D341Med (cell line): ENCODE results near the gene EFHD2.
"Not testable (repeated sequence)": the region's sequence is repeated elsewhere in the genome, so short reads cannot be mapped to it uniquely, and the experiment has no call there.

Experiments
- DNase-seq: peaks from one replicate; pipeline ENCODE4 v3.0.0; 2012; ENCODE audit warnings: low spot score

The EFHD2 gene

GRCh38 chr1:15412175-15412800 lies 2.6 kb downstream of the EFHD2 start:
- no peak for DNase-seq

DNA sequence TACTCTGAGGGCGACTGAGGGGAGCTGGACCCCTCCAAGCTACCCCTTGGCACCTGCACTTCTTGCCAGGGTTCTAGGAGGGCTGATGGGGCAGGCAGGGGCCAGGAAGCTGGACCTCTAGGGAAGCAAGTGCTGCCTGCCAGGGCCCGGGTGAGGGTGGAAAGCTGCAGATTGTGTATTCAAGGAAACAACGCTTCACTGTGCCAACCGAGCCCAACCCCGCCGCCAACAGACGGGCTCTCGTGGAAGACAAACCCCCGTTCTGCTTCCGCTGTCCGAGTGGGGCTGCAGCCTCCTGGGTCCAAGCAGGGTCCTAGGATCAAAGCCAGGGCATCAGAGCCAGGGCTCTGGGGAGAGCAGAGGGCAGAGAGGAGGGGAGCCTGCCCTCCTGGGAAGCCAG lies 3.2 kb downstream of the EFHD2 start:
- DNase-seq: no peak

GRCh38 chr1:15413563-15414444 lies 4.1 kb downstream of the EFHD2 start:
- no peak for DNase-seq

GRCh38 chr1:15414445-15414983 lies 4.8 kb downstream of the EFHD2 start:
- DNase-seq: no peak

GRCh38 chr1:15417059-15417934 lies 7.6 kb downstream of the EFHD2 start:
- peak; percentile 65 for DNase-seq

- DNase-seq: no peak
These were observed 9.3 kb downstream of the EFHD2 start for GRCh38 chr1:15418806-15419515.

DNA sequence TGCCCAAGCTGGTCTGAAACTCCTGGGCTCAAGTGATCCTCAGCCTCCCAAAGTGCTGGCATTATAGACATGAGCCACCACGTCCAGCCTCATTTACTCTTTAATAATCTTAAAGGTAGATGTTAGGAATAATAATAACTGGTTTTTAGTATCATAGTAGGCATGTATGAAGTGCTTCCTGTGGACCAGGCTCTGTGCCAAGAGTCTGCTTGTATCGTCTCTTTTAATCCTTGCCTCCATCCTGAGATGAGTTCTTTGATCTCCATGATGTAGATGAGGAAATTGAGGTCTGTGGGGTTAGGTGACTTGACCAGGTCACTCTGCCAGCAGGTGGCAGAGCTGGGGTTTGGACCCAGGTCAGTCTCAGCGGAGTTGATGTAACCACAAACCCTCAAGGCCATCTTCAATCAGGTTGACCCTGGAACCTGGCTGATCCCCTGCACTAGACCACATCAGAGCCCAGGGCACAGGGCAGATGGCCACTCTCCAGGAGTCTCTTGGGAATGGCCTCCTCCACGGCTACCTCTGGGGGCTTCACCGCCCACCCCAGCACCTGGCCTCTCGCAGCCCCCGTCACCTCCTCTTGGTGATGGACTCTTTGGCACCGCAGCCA lies 11.3 kb downstream of the EFHD2 start:
- no peak for DNase-seq

GRCh38 chr1:15422871-15423270 lies 13.2 kb downstream of the EFHD2 start:
- no peak for DNase-seq

GRCh38 chr1:15423355-15424077 lies 13.8 kb downstream of the EFHD2 start:
- DNase-seq: no peak

- no peak for DNase-seq
These were observed 14.5 kb downstream of the EFHD2 start for GRCh38 chr1:15424146-15424667.

DNA sequence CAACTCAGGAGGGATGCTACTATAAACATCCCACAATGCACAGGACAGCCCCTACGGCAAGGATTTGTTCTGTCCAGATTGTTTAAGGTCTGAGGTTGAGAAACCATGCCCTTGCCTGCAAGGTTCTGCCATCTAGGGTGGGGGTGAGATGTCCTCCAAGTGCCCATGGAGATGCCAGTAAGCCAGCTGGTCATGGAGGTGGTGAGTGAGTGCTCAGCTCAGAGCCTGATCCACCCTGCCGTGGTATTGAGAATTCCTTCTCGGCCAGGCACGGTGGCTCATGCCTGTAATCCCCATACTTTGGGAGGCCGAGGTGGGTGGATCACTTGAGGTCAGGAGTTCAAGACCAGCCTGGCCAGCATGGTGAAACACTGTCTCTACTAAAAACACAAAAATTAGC lies 15.3 kb downstream of the EFHD2 start:
- DNase-seq: no peak

DNA sequence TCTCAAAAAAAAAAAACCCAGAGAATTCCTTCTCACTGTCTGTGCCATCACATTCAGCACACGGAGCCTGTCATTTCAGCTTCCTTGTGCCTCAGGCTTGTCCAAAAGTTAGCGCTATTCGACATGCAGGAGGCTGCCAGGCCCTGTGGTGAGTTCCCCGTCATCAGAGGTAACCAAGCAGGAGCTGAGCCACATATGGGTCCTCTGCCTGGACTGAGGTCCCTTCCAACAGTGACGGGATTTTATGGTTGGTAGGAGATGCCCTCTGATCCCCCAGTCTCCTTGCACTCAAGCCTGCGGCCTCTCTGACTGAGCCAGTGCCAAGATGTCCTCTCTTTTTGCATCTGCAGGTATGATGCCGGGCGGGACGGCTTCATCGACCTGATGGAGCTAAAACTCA lies 15.8 kb downstream of the EFHD2 start:
- no peak for DNase-seq

DNA sequence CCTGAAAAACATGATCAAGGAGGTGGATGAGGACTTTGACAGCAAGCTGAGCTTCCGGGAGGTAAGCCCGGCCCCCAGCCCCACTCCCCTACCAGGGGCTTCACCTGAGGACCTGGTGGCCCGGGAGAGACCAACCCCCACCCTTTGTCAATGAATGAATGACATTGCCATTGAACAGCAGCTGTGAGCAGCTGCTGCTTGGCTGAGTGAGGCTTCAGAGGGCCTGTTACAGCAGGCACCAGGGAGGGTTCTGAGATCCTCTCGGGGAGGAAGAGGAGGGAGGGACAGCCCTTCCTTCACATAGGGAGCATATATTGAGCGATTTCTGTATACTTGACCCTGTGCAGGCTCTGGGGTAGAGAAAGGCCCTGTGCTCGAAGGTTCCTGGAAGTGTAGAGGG lies 16.3 kb downstream of the EFHD2 start:
- DNase-seq: no peak

DNA sequence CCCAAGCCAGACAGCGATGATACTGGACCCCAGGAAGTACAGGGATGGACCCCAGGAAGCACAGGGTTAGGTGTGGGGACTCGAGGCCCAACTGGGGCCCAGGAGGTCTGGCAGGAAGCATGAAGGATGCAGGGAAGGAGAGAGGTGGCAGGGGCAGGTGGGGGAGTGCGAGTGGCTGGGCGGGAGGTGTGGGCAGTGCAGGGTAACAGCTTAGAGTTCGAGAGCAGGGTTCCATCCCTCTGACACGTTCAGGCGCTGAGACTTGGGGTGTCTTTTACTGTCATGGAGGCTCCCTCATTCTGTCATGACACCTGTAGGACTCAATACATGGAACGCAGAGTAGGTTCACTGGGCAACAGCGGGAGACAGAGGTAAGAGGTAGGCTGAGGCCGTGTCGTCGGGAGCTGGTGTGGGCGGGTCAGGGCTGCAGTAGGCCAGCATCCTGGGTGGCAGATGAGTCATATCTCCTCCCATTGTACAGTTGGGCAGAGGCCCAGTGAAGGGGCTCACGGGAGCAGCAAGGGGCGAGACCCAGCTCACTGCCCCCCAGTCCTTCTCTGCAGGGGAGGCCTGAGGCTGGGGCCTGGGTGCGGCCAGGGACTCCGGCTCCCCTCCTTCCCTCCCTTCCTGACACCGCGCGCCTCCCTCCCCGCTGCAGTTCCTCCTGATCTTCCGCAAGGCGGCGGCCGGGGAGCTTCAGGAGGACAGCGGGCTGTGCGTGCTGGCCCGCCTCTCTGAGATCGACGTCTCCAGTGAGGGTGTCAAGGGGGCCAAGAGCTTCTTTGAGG lies 17.0 kb downstream of the EFHD2 start:
- no peak for DNase-seq

- DNase-seq: no peak
These were observed 17.6 kb downstream of the EFHD2 start for GRCh38 chr1:15427280-15427666.

DNA sequence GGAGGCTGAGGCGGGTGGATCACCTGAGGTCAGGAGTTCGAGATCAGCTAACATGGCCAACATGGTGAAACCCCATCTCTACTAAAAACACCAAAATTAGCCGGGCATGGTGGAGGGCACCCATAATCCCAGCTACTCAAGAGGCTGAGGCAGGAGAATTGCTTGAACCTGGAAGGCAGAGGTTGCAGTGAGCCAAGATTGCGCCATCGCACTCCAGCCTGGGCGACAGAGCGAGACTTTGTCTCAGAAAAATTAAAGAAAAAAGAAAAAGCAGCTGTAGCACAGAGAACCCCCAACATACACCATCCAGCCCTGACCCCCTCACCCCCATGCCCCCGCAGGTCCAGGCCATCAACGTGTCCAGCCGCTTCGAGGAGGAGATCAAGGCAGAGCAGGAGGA lies 18.6 kb downstream of the EFHD2 start:
- not testable (repeated sequence) for DNase-seq

DNA sequence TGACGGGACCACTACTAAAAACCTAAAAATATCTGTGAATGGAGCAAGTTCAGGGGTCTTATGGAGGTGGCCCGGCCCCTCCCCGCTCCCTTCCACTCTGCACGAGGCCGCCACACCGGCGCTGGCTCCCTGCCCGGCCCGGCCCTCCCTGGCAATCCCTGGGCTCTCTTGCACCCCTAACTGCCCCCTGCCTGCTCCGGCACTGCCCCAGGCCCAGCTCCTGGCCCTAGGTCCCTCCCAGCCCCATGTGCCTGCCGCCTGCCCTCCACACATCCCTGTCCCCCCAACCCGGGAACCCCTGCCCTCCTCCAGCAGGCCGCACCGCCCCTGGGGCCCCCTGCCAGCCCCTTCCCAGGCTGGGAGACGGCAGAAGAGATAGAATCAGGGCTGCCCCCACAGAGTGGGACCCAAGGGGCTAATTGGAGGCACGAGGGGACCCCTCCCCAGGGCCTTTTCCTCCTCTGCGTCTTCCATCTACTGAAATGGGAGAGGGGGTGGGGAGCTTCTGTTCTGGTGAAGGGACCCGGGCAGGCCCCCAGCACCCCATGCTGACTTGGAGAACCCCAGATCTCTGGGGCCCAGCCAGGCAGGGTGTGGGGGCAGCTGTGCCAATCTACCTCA lies 19.2 kb downstream of the EFHD2 start:
- DNase-seq: no peak

DNA sequence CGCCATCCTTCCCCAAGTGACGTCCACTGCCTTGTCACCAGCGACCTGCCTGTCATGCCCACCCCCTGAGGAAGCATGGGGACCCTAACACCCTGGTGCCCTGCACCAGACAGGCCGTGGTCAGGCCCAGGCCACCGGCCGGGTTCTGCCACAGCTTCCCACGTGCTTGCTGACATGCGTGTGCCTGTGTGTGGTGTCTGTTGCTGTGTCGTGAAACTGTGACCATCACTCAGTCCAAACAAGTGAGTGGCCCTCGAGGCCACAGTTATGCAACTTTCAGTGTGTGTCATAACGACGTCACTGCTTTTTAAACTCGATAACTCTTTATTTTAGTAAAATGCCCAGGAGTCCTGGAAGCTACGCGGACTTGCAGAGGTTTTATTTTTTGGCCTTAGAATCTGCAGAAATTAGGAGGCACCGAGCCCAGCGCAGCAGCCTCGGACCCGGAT lies 20.0 kb downstream of the EFHD2 start:
- DNase-seq: no peak
